HG03108 (cell line): Measurements from ENCODE around the gene DGCR2.
"Not testable (repeated sequence)": the region's sequence is repeated elsewhere in the genome, so short reads cannot be mapped to it uniquely, and the experiment has no call there.

Experiments
- ATAC-seq: cut with Tn5 transposase; IDR thresholded peaks from one replicate; pipeline ENCODE4 v1.9.1; 2021; ENCODE audit warnings: moderate library complexity; ENCODE audit not compliant: unreplicated experiment

The DGCR2 gene

GRCh38 chr22:19084586-19084985 is 37.6 kb downstream of the DGCR2 start:
- not testable (repeated sequence) for ATAC-seq

DNA sequence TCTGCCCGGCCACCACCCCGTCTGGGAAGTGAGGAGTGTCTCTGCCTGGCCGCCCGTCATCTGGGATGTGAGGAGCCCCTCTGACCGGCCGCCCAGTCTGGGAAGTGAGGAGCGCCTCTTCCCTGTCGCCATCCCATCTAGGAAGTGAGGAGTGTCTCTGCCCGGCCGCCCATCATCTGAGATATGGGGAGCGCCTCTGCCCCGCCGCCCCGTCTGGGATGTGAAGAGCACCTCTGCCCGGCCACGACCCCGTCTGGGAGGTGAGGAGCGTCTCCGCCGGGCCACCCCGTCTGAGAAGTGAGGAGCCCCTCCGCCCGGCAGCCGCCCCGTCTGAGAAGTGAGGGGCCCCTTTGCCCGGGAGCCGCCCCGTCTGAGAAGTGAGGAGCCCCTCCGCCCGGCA is 38.1 kb downstream of the DGCR2 start:
- ATAC-seq, result not testable (repeated sequence)

DNA sequence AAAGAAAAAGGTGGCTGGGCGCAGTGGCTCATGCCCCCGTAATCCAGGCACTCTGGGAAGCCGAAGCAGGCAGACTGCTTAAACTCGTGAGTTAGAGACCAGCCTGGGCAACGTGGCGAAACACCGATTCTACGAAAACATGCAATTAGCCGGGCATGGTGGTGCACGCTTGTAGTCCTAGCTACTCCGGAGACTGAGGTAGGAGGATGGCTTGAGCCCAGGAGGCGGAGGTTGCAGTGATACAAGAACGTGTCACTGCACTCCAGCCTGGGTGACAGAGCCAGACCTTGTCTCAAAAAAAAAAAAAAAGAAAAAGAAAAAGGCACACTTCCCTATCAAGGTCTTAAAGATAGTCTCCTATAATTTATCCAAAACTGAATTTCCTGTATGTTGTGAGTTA is 39.4 kb downstream of the DGCR2 start:
- no peak for ATAC-seq

GRCh38 chr22:19082101-19082500 is 40.1 kb downstream of the DGCR2 start:
- ATAC-seq, result no peak

DNA sequence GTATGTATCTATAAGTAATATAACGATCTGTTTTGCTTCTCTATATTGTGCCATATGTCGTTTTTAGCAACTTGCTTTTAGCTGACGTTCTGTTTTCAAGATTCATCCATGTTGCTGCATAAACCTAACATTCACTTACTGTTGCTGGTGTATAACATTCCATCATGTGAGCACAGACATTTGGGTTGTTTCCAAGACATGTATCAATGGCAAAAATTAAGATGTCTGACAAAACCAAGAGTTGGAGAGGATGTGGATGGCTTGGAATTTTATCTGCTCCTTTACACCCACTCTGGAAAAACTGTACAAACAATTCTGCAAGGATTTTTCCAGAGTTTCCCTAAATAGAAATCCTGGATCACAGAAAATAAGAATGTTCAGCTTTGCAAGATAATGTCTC is 40.9 kb downstream of the DGCR2 start:
- ATAC-seq, result no peak

DNA sequence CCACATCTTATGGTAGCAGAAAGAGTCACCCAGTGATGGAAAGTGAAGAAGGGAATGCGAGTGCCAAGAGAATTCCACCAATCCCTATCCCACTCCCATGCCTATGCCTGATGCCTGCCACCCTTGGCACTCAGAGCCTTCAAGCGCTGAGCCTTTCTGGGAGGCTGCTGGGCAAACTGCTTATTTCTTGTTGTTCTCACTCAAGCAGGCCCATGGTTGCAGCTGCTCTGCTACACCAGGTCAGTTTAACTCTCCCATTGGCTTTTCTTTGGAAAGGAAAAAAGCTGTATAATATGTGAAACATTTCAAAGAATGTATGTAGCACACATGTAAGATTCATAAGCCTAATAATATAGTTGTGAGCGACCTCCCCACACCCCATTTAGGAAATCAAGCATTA is 41.4 kb downstream of the DGCR2 start:
- ATAC-seq, result no peak

GRCh38 chr22:19079691-19080090 is 42.5 kb downstream of the DGCR2 start:
- no peak for ATAC-seq

- ATAC-seq, result no peak
These were observed 46.8 kb downstream of the DGCR2 start for GRCh38 chr22:19075404-19075803.

GRCh38 chr22:19072853-19073252 is 49.4 kb downstream of the DGCR2 start:
- not testable (repeated sequence) for ATAC-seq

DNA sequence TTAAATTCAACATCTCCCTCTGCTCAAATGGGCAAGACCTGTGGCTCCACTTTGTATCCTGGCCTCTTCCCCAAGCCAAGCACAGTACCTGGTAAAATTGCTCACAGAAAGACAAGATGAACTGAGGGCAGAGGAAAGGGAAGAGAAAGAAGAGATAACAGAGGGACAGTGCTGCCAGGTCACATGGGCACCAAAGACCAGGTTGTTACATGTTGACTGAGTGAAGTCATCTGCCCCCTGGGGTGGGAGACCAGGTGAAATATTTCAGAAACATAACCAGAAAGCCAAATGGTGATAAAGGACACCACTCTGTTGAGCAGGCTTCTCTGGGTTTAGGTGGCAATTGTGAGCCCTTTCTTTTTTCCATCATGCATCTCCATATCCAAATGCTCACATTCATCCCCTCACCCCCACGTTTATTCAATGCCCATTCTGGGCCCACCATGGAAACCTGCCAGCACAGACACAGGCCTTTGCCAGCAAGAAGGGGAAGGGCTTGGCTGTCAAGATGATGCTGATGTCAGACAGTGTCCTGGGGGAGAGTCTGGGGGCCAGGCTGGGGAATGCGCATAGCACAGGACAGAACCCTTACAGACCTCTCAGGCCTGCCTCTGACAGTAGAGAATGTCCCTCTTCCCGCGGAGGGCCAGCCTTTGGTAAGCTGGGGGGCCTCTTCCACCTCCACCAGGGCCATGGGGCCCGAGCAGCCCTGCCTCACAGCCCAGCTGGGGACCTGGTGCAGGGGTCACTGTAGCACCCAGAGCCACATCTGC is 51.6 kb downstream of the DGCR2 start:
- no peak for ATAC-seq

- no peak for ATAC-seq
These were observed 52.8 kb downstream of the DGCR2 start for GRCh38 chr22:19069451-19069850.

DNA sequence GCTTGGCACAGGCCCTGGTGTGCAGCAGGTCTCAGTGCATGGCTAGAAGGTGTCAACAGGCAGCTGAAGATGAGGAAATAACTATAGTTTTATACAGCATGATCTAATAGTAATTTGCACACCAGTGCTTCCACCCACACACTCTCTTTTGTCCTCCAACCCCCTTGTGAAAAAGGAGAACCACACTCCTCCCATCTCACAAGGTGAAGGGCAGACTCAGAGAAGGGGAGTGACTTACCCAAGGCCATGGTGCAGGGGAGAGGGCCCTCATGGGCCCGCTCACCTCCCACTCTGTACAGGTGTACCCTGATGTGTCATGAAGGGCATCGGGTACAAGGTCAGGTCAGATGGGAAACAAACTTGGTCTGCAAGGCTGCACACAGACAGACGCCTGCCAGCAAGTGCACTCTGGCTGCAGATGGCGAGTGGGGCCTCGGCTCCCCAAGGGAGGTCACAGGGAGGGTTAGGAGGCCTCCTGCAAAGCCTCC is 53.4 kb downstream of the DGCR2 start:
- ATAC-seq, result no peak

DNA sequence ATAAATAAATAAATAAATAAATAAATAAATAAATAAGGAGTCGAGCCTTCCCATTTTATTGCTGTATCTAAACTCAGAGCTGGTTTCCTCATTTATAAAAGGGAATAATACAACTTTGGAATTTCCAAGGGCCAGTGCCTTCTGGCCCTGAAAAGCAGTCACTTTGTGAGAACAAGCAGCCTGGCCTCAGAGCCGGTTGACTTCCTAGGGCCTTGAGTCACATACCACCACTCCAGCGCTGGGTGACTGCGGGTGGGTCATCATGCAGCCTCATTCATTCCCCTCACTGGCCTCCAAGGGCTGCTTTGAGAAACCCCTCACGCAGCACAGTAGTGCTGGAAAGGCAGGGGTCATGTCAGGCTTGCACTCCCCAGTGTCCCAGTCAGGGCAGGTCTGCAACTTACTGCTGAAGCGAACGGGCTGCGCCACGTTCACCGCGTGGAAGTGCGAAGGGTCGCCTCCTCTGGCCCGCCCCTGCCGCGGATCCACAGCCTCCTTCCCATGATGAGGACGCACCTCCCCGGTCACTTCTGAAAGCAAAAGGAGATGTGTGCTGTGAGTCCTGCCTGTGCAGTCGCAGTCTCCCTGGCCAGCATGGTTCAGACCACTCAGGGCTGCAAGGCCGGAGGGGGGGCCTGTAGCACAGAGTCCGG is 54.4 kb downstream of the DGCR2 start:
- ATAC-seq, result no peak

- no peak for ATAC-seq
These were observed 55.5 kb downstream of the DGCR2 start for GRCh38 chr22:19066531-19067271.

DNA sequence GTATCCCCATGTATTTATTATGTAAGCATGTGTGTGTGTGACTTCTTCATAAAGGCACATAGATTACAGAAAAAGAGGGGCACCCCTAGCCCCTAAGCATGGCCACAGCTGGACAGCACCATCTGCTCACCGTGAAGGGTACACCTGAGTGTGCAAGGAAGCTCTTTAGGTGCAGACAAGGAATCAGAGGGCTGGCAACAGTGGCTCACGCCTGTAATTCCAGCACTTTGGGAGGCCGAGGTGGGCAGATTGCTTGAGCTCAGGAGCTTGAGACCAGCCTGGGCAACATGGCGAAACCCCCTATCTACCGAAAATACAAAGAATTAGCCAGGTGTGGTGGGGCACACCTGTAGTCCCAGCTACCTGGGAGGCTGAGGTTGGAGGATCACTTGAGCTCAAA is 56.3 kb downstream of the DGCR2 start:
- ATAC-seq, result no peak

DNA sequence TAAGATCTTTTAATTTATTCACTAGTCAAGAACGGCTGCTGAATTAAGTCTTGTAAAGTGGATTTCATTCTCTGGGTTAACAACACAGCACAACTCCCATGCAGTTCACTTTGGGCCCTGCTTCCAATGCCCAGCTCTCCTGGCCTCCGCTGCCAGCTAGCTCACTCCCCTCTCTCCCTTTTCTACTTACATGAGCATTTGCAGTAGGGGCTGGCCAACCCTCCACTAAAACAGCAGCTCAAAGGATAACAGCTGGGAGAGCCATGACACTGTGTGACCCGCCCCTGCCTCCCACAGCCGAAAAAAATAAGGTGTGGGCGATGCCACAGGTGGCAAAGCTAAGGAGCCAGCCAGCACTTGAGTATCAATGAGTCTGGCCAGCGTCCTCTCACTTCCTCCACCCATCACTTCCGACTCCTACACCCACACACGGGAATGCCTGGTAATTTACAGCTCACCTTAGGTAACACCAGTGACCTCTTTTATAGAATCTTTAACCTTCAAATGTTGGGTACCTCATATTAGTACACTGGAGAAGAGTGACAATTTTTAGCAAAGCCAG is 56.8 kb downstream of the DGCR2 start:
- no peak for ATAC-seq

GRCh38 chr22:19064354-19065054 is 57.7 kb downstream of the DGCR2 start:
- ATAC-seq, result no peak

- no peak for ATAC-seq
These were observed 58.4 kb downstream of the DGCR2 start for GRCh38 chr22:19063581-19064353.

DNA sequence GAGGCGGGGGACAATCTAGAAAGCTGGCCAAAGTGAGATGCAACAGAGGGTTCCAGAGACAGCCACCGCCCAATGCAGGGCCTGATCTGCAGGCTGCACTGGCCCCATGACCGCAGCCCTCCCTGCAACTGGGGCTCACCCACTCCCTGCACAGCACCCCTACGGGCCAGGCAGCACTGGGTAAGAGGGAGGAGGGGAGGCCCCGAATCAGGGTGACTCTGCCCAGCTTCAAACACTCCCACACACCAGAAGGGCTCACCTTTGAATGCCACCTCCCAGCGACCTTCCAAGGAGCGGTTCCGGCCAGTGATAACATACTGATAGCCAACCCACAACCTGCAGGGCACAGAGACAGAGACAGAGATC is 59.3 kb downstream of the DGCR2 start:
- ATAC-seq, result no peak
